Activated CD8-positive, alpha-beta T cell treated with anti-CD3 and anti-CD28 coated beads for 36 hours (primary cell): ENCODE data around the gene ADD1. TPM values are rescaled to one million over a fixed set of nuclear protein-coding genes. Genes with fewer than 3 reads are reported as not detected.
"Not testable (repeated sequence)": the region's sequence is repeated elsewhere in the genome, so short reads cannot be mapped to it uniquely, and the experiment has no call there.

Experiments
- ATAC-seq: fragments of 200-7000 bp; cut with Tn5 transposase; one replicate; pipeline ENCODE4 v1.10.0; 2021; ENCODE audit warnings: mild to moderate bottlenecking, moderate library complexity
- CTCF ChIA-PET: fragments of 350-600 bp; sonication (Branson Sonifier 250); formaldehyde crosslinking; loops from one replicate; lab custom pipeline; 2021; ENCODE audit warnings: antibody characterized with exemption; lab: Charles Lee
- POLR2A ChIA-PET: fragments of 350-600 bp; sonication (Branson Sonifier 250); formaldehyde crosslinking; loops from one replicate; lab custom pipeline; 2021; ENCODE audit warnings: antibody characterized with exemption; lab: Charles Lee
- DNase-seq: peaks from one replicate; pipeline ENCODE4 v3.0.0-alpha.2; 2020
- H3K27ac Mint-ChIP-seq: one replicate; pipeline ENCODE4 v1.8.0; 2021; ENCODE audit warnings: mild to moderate bottlenecking, mixed read lengths
- H3K27me3 Mint-ChIP-seq: one replicate; pipeline ENCODE4 v1.8.0; 2021; ENCODE audit warnings: mixed read lengths
- H3K36me3 Mint-ChIP-seq: one replicate; pipeline ENCODE4 v1.8.0; 2021; ENCODE audit warnings: low read depth, mixed read lengths
- H3K4me1 Mint-ChIP-seq: one replicate; pipeline ENCODE4 v1.8.0; 2021; ENCODE audit warnings: low read depth, mixed read lengths
- H3K4me3 Mint-ChIP-seq: one replicate; pipeline ENCODE4 v1.8.0; 2021; ENCODE audit warnings: mild to moderate bottlenecking, moderate library complexity, mixed read lengths
- H3K9me3 Mint-ChIP-seq: one replicate; pipeline ENCODE4 v1.8.0; 2021; ENCODE audit warnings: mixed read lengths
- CTCF ChIP-seq: fragments of 200-600 bp; IDR thresholded peaks from one replicate; pipeline ENCODE4 v1.8.0; 2022; ENCODE audit warnings: antibody characterized with exemption, mild to moderate bottlenecking
- intact Hi-C: fragments of 100-400 bp; cut with micrococcal nuclease; formaldehyde crosslinking; loops from one replicate; pipeline ENCODE4 v1.10.0; 2022
- total RNA-seq, 2 experiments: library from RNA; stranded (reverse); gene quantifications; one replicate each; pipeline ENCODE4 v1.2.3, GENCODE V29; 2021

Gene ADD1
- total RNA-seq, 2 experiments from 2014 or later: 149 to 154 TPM

- no peaks in the 10 kb centered on the region for H3K27me3 Mint-ChIP-seq
- no peaks in the 10 kb centered on the region for H3K9me3 Mint-ChIP-seq
- peak; percentile 68 for ATAC-seq
- H3K27ac Mint-ChIP-seq: peak overlapping the region; percentile 83
- no peak for TF ChIP-seq CTCF
- peak overlapping the region; percentile 19 for H3K4me3 Mint-ChIP-seq
- ChIA-PET POLR2A (interaction anchor here (0.8 to 3.2 kb wide), 2 partner anchors 11 to 18 kb away, joined by 3 to 17 read pairs; no protein-coding TSS in a partner anchor), CTCF (interaction anchor here (2.7 to 3.1 kb wide), 2 partner anchors 11 to 13 kb away, joined by 12 to 19 read pairs; no protein-coding TSS in a partner anchor)
- peak; percentile 52 for DNase-seq
- peaks cover 69% of the 10 kb centered on the region for H3K36me3 Mint-ChIP-seq
- H3K4me1 Mint-ChIP-seq: peaks cover 51% of the 10 kb centered on the region
- intact Hi-C loops: no loop called here
Measured at GRCh38 chr4:2942532-2943363, 99.1 kb downstream of the ADD1 start.

- no peak for TF ChIP-seq CTCF
- ChIA-PET POLR2A (interaction anchor here (0.6 to 13.3 kb wide), 4 partner anchors 5 to 19 kb away, joined by 3 to 121 read pairs (median 10); no protein-coding TSS in a partner anchor), CTCF (interaction anchor here (1.3 to 3.1 kb wide), 3 partner anchors 10 to 95 kb away, joined by 3 to 19 read pairs (median 12); no protein-coding TSS in a partner anchor)
- H3K36me3 Mint-ChIP-seq: peaks cover 69% of the 10 kb centered on the region
- peak overlapping the region; percentile 83 for H3K27ac Mint-ChIP-seq
- intact Hi-C loops: no loop called here
- no peaks in the 10 kb centered on the region for H3K9me3 Mint-ChIP-seq
- no peaks in the 10 kb centered on the region for H3K27me3 Mint-ChIP-seq
- ATAC-seq (no peak), DNase-seq (no peak)
- no peak overlapping the region for H3K4me3 Mint-ChIP-seq
- peaks cover 48% of the 10 kb centered on the region for H3K4me1 Mint-ChIP-seq
Measured at GRCh38 chr4:2943364-2944090, 99.9 kb downstream of the ADD1 start.

GRCh38 chr4:2944091-2944482, 100.4 kb downstream of the ADD1 start:
- TF ChIP-seq CTCF: no peak
- Mint-ChIP-seq H3K27me3 (no peaks in the 10 kb centered on the region), H3K9me3 (no peaks in the 10 kb centered on the region), H3K4me1 (peaks cover 43% of the 10 kb centered on the region), H3K36me3 (peaks cover 64% of the 10 kb centered on the region), H3K27ac (peak overlapping the region; percentile 67), H3K4me3 (no peak overlapping the region)
- POLR2A ChIA-PET: interaction anchor here (0.6 to 13.3 kb wide), 4 partner anchors 6 to 18 kb away, joined by 4 to 121 read pairs (median 12); no protein-coding TSS in a partner anchor
- CTCF ChIA-PET: interaction anchor here (1.3 to 3.1 kb wide), 3 partner anchors 10 to 94 kb away, joined by 3 to 19 read pairs (median 12); no protein-coding TSS in a partner anchor
- ATAC-seq: no peak
- DNase-seq: no peak
- intact Hi-C loops: no loop called here

- TF ChIP-seq CTCF: no peak
- Mint-ChIP-seq H3K27me3 (no peaks in the 10 kb centered on the region), H3K4me3 (no peak overlapping the region), H3K4me1 (peaks cover 37% of the 10 kb centered on the region), H3K36me3 (peaks cover 57% of the 10 kb centered on the region), H3K9me3 (no peaks in the 10 kb centered on the region), H3K27ac (peak overlapping the region; percentile 40)
- intact Hi-C loops: no loop called here
- CTCF ChIA-PET: interaction anchor here (0.7 to 3.1 kb wide), 5 partner anchors 9 to 93 kb away, joined by 3 to 19 read pairs (median 5); no protein-coding TSS in a partner anchor
- POLR2A ChIA-PET: interaction anchor here (0.7 to 13.3 kb wide), 4 partner anchors 7 to 145 kb away, joined by 3 to 121 read pairs (median 12); no protein-coding TSS in a partner anchor
- ATAC-seq (no peak), DNase-seq (no peak)
Measured at GRCh38 chr4:2944586-2945526, 101.2 kb downstream of the ADD1 start.

- intact Hi-C loops, H3K27me3 Mint-ChIP-seq, H3K27ac Mint-ChIP-seq, H3K4me3 Mint-ChIP-seq, ATAC-seq, DNase-seq, H3K9me3 Mint-ChIP-seq: not testable (repeated sequence)
- POLR2A ChIA-PET: interaction anchor here (0.7 to 13.3 kb wide), 5 partner anchors 8 to 146 kb away, joined by 3 to 121 read pairs (median 8); no protein-coding TSS in a partner anchor
- CTCF ChIA-PET: interaction anchor here (0.7 to 3.1 kb wide), 5 partner anchors 8 to 182 kb away, joined by 3 to 19 read pairs (median 5); no protein-coding TSS in a partner anchor
- H3K4me1 Mint-ChIP-seq: peaks cover 32% of the 10 kb centered on the region
- peaks cover 55% of the 10 kb centered on the region for H3K36me3 Mint-ChIP-seq
Measured at GRCh38 chr4:2945619-2946604, 102.3 kb downstream of the ADD1 start.
